Activated T-helper 1 cell treated with Interleukin-2 at 50 U/mL for 16 hours (primary cell): ENCODE results near the gene DPP6.
"Not testable (repeated sequence)": the region's sequence is repeated elsewhere in the genome, so short reads cannot be mapped to it uniquely, and the experiment has no call there.

Experiments
- DNase-seq: peaks from one replicate; pipeline ENCODE4 v3.0.0-alpha.2; 2020; ENCODE audit warnings: low read depth

DPP6 gene

DNA sequence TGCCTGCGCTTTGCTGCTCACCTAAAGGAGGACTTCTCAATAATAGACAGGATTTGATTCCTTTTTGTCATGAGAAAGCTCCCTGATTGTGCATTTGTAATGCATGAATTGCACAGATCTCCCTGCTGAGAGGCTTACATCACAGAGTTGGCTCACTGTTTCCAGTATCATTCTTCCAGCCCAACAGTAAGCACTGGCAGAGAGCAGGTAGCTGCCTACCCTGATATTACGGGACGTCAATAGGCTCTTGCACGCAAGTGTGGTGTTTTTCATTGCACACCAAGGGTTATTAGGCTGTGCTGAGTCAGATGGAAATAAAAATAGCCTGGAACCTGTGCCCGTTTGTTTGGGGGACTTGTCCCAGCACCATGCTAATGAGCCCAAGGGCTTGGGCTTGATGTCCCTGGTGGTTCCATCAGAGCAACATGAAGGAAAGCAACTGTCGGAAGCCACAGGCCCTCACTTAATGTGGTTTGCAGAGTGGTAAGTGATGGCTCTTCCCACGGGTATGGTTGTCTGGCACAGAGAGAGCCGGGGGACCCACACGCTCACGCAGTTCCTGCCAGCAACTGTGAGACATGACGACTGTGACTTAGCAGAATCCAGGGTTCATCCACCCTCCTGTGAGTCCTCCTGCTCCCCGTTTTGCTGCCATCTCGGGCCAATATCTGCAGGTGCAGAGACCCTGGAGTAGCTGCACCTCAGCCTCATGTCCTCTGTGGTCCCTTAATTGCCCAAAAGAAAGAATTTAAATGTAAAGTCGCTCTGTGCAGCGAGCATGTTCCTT, 20.4 kb downstream of the DPP6 start:
- not testable (repeated sequence) for DNase-seq

- DNase-seq, result not testable (repeated sequence)
These were observed 26.3 kb downstream of the DPP6 start for GRCh38 chr7:154078523-154078922.

GRCh38 chr7:154080249-154080648, 28.1 kb downstream of the DPP6 start:
- not testable (repeated sequence) for DNase-seq

- DNase-seq, result not testable (repeated sequence)
These were observed 35.0 kb downstream of the DPP6 start for GRCh38 chr7:154087037-154087725.

DNA sequence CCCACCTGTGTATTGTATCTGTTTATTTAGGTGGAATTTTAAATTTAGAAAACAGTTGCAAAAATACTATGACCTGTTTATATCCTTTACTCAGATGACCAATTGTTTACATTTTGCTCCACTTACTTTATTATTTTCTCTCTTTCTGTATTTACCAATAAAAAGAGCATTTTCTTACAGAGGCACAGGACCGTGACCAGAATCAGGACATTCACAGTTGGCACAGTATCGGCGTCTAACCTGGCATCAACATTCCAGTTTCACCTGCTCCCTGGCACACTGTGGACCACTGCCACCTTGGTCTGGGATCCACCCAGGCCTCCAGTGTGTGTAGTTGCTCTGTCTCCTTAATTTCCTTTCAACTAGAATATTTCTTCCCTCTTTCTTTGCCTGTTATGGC, 39.9 kb downstream of the DPP6 start:
- not testable (repeated sequence) for DNase-seq

- not testable (repeated sequence) for DNase-seq
These were observed 43.0 kb downstream of the DPP6 start for GRCh38 chr7:154095201-154095600.

- DNase-seq, result not testable (repeated sequence)
These were observed 52.9 kb downstream of the DPP6 start for GRCh38 chr7:154105063-154105462.

DNA sequence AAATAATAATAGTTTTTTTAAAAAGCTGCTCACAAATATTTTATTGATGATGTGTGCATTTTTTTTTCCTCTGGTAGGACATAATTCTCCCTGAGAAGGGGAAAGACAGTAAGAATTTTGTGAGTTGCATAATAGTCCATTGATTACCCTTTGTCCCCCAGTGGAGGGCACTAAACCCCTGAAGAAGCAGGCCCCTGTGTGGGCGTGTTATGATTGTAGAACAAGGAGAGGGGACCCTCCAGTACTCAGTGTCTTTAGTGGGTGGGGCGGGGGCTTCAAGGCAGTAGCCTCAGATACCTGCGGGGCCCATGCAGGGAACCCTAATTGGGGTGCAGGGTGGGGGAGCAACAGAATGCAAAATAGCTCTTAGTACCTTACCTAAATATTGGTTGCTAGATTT, 57.4 kb downstream of the DPP6 start:
- DNase-seq, result not testable (repeated sequence)

DNA sequence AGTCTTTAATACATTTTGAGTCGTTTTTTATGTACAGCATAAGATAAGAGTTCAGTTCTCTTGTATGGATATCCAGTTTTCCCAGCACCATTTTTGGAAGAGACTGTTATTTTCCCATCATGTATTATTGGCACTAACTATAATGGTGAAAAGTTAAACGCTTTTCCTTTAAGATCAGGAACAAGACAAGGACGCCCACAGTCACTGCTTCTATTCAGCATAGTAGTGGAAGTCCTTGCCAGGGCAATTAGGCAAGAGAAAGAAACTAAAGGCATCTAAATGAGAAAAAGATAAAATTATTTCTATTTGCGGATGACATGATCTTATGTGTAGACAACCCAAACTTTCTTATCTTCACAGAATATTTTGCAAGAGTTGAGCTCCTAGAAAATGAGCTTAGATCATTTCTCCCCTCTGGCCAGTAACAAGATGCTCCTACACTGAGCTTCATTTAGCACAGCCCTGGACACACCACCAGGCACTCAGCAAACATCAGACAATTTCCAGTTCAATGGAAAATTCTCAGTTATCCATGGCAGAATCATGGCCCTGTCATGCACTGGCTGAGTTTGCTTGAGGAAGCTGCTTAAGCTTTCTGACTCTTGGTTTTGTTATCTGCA, 61.6 kb downstream of the DPP6 start:
- not testable (repeated sequence) for DNase-seq

- DNase-seq, result not testable (repeated sequence)
These were observed 65.5 kb downstream of the DPP6 start for GRCh38 chr7:154117411-154118390.

GRCh38 chr7:154120825-154121224, 68.6 kb downstream of the DPP6 start:
- not testable (repeated sequence) for DNase-seq

- not testable (repeated sequence) for DNase-seq
These were observed 70.5 kb downstream of the DPP6 start for GRCh38 chr7:154122720-154123119.

GRCh38 chr7:154123397-154123796, 71.2 kb downstream of the DPP6 start:
- not testable (repeated sequence) for DNase-seq

- not testable (repeated sequence) for DNase-seq
These were observed 76.9 kb downstream of the DPP6 start for GRCh38 chr7:154129142-154129541.

DNA sequence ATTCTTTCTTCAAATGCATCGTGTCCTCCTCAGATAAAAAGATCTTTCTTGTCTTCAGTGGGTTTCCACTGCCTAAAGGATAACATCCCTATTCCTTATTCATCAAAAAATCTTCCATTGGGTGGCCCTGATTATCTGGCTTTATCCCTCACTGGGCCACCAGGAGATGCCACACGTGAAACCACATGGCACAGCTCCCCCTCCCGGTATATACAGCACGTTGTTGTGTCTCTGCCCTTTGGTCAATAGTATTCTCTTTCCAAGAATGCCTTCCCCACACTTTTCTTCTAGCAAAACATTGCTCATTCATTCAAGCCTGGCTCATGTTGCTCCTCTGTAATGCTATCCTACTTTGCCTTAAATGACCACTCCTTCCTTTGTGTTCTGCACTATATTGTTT, 80.4 kb downstream of the DPP6 start:
- not testable (repeated sequence) for DNase-seq

DNA sequence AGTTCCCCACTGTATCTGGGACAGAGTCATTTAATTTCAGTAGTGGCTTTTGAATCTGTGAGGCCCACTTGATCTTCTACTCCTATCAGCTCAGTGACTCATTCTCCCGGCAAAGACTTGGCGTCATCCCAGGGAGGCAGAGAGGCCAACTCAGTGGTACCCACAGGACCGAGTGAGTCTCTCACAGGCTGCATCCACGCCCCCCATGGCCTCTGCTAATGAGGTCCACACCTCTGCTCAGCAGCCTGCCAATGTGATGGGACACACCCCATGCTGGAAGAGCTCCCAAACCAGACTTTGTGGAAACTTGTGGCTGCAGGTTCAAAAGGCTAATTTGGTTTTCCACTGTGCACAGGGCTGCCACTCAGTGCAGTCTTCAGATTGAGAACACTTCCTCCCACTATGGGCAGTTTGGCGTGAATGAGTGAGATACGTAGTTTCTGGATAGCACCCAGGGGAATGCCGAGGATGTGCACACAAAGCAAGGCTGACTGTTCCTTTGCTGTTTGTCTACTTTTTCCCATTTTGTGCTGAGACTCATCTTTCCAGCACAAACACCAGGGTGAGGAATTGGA, 81.6 kb downstream of the DPP6 start:
- DNase-seq, result not testable (repeated sequence)

DNA sequence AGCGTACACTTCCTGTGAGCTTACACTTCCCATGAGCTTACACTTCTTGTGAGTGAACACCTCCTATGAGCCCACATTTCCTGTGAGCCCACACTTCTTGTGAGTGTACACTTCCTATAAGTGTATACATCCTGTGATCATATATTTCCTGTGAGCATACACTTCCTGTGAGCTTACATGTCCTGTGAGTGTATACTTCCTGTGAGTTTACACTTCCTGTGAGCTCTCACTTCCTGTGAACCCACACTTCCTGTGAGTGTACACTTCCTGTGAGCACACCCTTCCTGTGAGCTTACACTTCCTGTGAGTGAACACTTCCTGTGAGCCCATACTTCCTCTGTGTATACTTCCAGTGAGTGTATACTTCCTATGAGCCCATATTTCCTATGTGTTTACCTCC, 82.5 kb downstream of the DPP6 start:
- DNase-seq, result not testable (repeated sequence)

DNA sequence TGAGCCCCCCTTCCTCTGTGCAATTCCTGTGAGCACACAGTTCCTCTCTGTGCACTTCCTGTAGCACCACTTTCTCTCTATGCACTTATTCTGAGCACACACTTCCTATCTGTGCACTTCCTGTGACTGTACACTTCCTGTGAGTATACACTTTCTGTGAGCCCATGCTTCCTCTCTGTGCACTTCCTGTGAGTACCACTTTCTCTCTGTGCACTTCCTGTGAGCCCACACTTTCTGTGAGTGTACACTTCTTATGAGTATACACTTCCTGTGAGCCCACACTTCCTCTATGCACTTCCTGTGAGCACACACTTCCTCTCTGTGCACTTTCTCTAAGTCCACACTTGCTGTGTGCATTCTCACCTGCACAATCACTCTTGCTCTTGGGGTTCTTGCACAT, 83.4 kb downstream of the DPP6 start:
- DNase-seq, result not testable (repeated sequence)

- not testable (repeated sequence) for DNase-seq
These were observed 93.9 kb downstream of the DPP6 start for GRCh38 chr7:154145922-154146706.

GRCh38 chr7:154146707-154147038, 94.5 kb downstream of the DPP6 start:
- not testable (repeated sequence) for DNase-seq
